IPS-20b (cell line): ENCODE measurements around the gene KHDRBS1.
"Not testable (repeated sequence)": the region's sequence is repeated elsewhere in the genome, so short reads cannot be mapped to it uniquely, and the experiment has no call there.

Experiments used
- H3K27ac ChIP-seq: one replicate; pipeline ENCODE4 v1.5.1; 2013; ENCODE audit warnings: low read length
- H3K27me3 ChIP-seq: 2 replicates; pipeline ENCODE4 v1.6.1; 2013; ENCODE audit warnings: mild to moderate bottlenecking, low read length, inconsistent platforms; ENCODE audit not compliant: insufficient read depth
- H3K36me3 ChIP-seq: 2 replicates; pipeline ENCODE4 v1.6.1; 2013; ENCODE audit warnings: low read depth, mild to moderate bottlenecking, inconsistent platforms, low read length, moderate library complexity; ENCODE audit not compliant: insufficient read depth
- H3K4me1 ChIP-seq: 2 replicates; pipeline ENCODE4 v1.6.1; 2013; ENCODE audit warnings: mild to moderate bottlenecking, control low read depth, inconsistent platforms, low read length, moderate library complexity; ENCODE audit not compliant: insufficient read depth
- H3K4me3 ChIP-seq: 2 replicates; pipeline ENCODE4 v1.5.1; 2013; ENCODE audit warnings: mild to moderate bottlenecking, low read length, inconsistent platforms
- H3K9ac ChIP-seq: 2 replicates; pipeline ENCODE4 v1.6.1; 2013; ENCODE audit warnings: low read depth, mild to moderate bottlenecking, inconsistent platforms, low read length, moderate library complexity
- H3K9me3 ChIP-seq: 2 replicates; pipeline ENCODE4 v1.6.1; 2013; ENCODE audit warnings: mild to moderate bottlenecking, low read depth, low read length, inconsistent platforms; ENCODE audit not compliant: insufficient read depth

The KHDRBS1 gene

GRCh38 chr1:32068957-32069588 is 55.4 kb downstream of the KHDRBS1 start:
- Histone ChIP-seq H3K4me3 (no peak overlapping the region), H3K36me3 (no peaks in the 10 kb centered on the region; the same call in 1 of the 2 replicates), H3K27ac (no peak overlapping the region), H3K4me1 (peaks cover 17% of the 10 kb centered on the region), H3K9me3 (no peaks in the 10 kb centered on the region), H3K27me3 (no peaks in the 10 kb centered on the region), H3K9ac (peak overlapping the region; percentile 7; the same call in 1 of the 2 replicates)

DNA sequence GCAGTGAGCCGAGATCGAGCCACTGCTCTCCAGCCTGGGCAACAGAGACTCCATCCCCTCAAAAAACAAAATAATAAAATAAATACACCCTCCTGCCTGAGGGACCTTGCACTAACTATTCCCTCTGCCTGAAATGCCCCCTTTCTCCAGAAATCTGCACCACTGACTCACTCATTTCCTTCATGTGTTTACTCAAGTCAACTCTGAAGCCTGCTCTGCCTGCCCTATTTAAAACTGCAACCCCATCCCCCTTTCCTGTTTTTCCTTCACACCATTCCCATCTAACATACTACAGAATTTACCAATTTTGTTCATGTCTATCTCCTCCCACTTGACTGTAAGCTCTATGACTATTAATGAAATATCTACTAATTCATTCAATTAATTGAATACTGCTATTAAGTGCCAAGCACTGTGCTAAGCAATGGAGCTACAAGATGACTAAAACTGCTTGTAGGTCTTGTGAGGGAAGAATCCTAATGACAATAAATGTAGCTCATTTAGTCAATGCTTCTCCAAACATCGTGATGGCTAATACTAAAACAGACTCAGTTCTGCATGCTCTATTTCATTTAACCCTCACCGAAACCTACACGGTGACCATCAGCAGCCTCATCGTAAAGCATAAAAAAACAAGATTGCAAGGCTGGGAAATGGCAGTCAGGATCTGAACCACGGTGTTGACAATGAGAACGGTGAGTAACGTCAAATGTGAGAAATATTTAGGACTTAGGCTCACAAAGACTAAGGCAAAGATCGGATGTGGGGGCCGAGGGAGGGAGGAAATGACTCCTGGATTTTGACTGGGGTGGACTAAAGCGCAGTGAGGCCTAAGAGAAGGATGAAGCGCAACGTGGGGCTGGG is 58.3 kb downstream of the KHDRBS1 start:
- H3K4me3 ChIP-seq = peak overlapping the region; percentile 81
- peaks cover 22% of the 10 kb centered on the region for H3K36me3 ChIP-seq
- H3K9me3 ChIP-seq = no peaks in the 10 kb centered on the region
- peak overlapping the region; percentile 85; the same call in 1 of the 2 replicates for H3K9ac ChIP-seq
- H3K27me3 ChIP-seq = no peaks in the 10 kb centered on the region
- H3K4me1 ChIP-seq = peaks cover 17% of the 10 kb centered on the region
- peak overlapping the region; percentile 55 for H3K27ac ChIP-seq

- Histone ChIP-seq H3K9ac (peak within 1 kb of the TSS; percentile 85; the same call in 1 of the 2 replicates), H3K9me3 (no peaks in the 10 kb centered on the region), H3K27me3 (no peaks in the 10 kb centered on the region), H3K36me3 (peaks cover 30% of the 10 kb centered on the region), H3K4me3 (peak within 1 kb of the TSS; percentile 81), H3K4me1 (peaks cover 17% of the 10 kb centered on the region), H3K27ac (peak within 1 kb of the TSS; percentile 55)
These were observed 59.1 kb downstream of the KHDRBS1 start, which contains the start of gene TMEM39B for GRCh38 chr1:32072622-32073298. Gene TMEM39B, plus strand, starts transcription at chr1:32072939. Its CDS starts 109 bp downstream, at chr1:32073048.

DNA sequence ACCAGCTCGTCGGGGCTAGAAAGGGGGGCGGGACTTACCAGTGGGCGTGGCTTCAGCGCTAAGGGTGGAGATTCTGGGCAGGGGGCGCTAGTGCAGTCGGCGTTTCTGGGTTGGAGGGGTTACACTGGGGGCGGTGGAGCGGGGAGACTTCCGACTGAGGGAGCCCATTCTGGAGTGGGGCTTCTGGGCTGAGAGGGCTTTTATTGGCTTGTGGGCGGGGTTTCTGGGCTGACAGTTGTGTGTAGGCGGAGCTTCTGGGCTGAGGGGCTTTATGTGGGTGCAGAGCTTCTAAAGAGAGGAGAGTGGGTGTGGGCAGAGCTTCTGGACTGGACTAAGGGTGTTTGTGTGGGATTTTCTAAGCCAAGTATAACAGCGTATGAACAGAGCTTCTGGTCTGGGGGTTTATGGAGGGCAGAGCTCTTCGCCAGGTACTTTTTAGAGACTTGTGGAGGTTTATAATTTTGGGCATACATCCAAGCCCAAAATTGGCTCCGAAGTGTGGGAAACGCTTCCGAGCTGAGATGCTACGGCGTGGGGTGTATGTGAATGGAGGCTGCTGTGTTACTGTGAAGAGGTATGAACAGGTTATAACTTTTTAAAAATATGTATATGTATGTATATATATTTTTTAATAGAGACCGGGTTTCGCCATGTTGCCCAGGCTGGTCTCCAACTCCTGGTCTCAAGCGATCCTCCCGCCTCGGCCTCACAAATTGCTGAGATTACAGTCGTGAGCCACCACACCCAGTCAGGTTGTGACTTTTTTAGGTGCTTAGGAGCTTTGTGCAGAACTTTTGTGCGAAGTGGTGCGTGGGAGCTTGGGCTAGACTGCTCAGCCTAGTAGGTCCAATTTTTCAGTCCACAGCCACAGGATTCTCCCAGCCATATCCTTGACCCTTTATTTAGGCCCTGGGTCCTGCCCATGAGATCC is 59.9 kb downstream of the KHDRBS1 start:
- Histone ChIP-seq H3K9ac (peak overlapping the region; percentile 36; the same call in 1 of the 2 replicates), H3K27ac (no peak overlapping the region), H3K27me3 (no peaks in the 10 kb centered on the region), H3K4me1 (peaks cover 16% of the 10 kb centered on the region), H3K9me3 (no peaks in the 10 kb centered on the region), H3K4me3 (peak overlapping the region; percentile 81), H3K36me3 (peaks cover 38% of the 10 kb centered on the region)

GRCh38 chr1:32074841-32075240 is 61.2 kb downstream of the KHDRBS1 start:
- Histone ChIP-seq H3K4me3 (no peak overlapping the region), H3K27ac (no peak overlapping the region), H3K9me3 (no peaks in the 10 kb centered on the region), H3K4me1 (peaks cover 7% of the 10 kb centered on the region; the same call in 1 of the 2 replicates), H3K36me3 (peaks cover 48% of the 10 kb centered on the region), H3K9ac (no peak overlapping the region), H3K27me3 (no peaks in the 10 kb centered on the region)

DNA sequence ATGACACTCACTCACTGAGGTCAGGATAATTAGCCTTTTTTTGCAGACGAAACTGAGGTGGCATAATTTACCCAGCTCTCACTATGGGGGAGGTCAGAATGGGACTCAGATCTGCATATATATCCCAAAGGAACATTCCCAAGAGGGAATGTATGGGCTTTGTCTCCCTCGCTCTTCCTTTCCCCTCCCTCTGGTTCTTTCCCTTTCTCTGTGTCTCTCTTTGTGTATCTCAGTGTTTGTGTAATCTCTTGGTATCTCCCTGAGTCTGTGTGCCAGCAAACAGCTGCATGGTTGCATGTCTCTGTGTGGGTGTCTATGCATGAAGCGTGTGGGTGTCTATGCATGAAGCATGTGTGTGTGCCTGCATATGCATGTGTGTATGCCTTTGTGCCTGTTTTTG is 63.8 kb downstream of the KHDRBS1 start:
- no peaks in the 10 kb centered on the region for H3K27me3 ChIP-seq
- no peaks in the 10 kb centered on the region for H3K4me1 ChIP-seq
- H3K9ac ChIP-seq = no peak overlapping the region
- H3K36me3 ChIP-seq = peaks cover 55% of the 10 kb centered on the region
- H3K9me3 ChIP-seq = no peaks in the 10 kb centered on the region
- no peak overlapping the region for H3K4me3 ChIP-seq
- H3K27ac ChIP-seq = no peak overlapping the region

GRCh38 chr1:32082022-32082421 is 68.4 kb downstream of the KHDRBS1 start:
- Histone ChIP-seq H3K36me3 (peaks cover 61% of the 10 kb centered on the region), H3K27me3 (no peaks in the 10 kb centered on the region), H3K9me3 (no peaks in the 10 kb centered on the region), H3K4me1 (no peaks in the 10 kb centered on the region), H3K9ac (no peak overlapping the region), H3K27ac (no peak overlapping the region), H3K4me3 (no peak overlapping the region)

GRCh38 chr1:32086381-32086780 is 72.7 kb downstream of the KHDRBS1 start:
- H3K4me1 ChIP-seq, H3K4me3 ChIP-seq, H3K9ac ChIP-seq, H3K9me3 ChIP-seq, H3K27me3 ChIP-seq, H3K27ac ChIP-seq: not testable (repeated sequence)
- H3K36me3 ChIP-seq = peaks cover 45% of the 10 kb centered on the region

DNA sequence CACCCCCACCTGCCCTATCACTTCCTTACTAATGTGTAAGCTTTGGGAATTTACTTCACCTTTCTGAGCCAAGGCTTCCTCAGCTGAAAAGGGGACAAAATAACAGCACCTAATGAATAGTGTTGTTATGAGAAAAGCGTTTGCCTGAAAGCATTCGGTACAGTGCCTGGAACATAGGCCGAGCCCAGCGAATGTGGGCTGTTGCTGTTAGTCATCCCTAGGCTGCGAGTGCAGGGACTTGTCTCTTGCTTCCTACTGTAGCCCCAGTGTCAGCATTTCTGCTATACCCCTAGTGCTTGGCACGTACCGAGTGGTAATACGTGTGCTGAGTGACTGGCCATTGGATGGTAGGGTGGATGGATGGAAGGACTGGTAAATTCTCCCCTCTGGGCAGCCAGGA is 77.5 kb downstream of the KHDRBS1 start:
- Histone ChIP-seq H3K36me3 (peaks cover 53% of the 10 kb centered on the region), H3K9ac (no peak overlapping the region), H3K4me3 (no peak overlapping the region), H3K27me3 (no peaks in the 10 kb centered on the region), H3K4me1 (no peaks in the 10 kb centered on the region), H3K27ac (no peak overlapping the region), H3K9me3 (no peaks in the 10 kb centered on the region)

GRCh38 chr1:32091591-32091990 is 77.9 kb downstream of the KHDRBS1 start:
- Histone ChIP-seq H3K9me3 (no peaks in the 10 kb centered on the region), H3K4me3 (no peak overlapping the region), H3K36me3 (peaks cover 53% of the 10 kb centered on the region), H3K27ac (no peak overlapping the region), H3K4me1 (no peaks in the 10 kb centered on the region), H3K27me3 (no peaks in the 10 kb centered on the region), H3K9ac (no peak overlapping the region)
